ENCODE data around the gene PLXNA4. TPM values are rescaled to one million over a fixed set of nuclear protein-coding genes. Genes with fewer than 3 reads are reported as not detected.

Gene PLXNA4
- total RNA-seq, 2 experiments from 2014 or later, result 0.75 to 0.85 TPM

GRCh38 chr7:132221356-132221755 is 354.9 kb downstream of the PLXNA4 start:
- ChIA-PET POLR2A (no interaction called here), CTCF (no interaction called here)
- Mint-ChIP-seq H3K9me3 (no peaks in the 10 kb centered on the region), H3K4me1 (ENCODE audit: low read depth) (no peaks in the 10 kb centered on the region), H3K27me3 (no peaks in the 10 kb centered on the region), H3K27ac (no peak overlapping the region), H3K4me3 (no peak overlapping the region), H3K36me3 (ENCODE audit: low read depth) (no peaks in the 10 kb centered on the region)
- H3K27ac ChIP-seq (ENCODE audit: low read depth in 1 of 2, low read length in 2 of 2), result no peak overlapping the region
- no peak overlapping the region for H3K4me3 ChIP-seq (ENCODE audit: low read length)
- H3K9me3 ChIP-seq (ENCODE audit: control insufficient read depth in 1 of 2, insufficient read depth in 1 of 2, low read length in 2 of 2), result peaks cover 0 to 6% of the 10 kb centered on the region in 2 experiments
- intact Hi-C loops (cut with DNase I, micrococcal nuclease), result no loop called here
- H3K36me3 ChIP-seq (ENCODE audit: insufficient read depth, low read length), result no peaks in the 10 kb centered on the region
- no peak for TF ChIP-seq CTCF (IDR thresholded peaks at IDR 0.05)
- ATAC-seq (ENCODE audit: poor library complexity) (no peak), DNase-seq (no peak)
- no peaks in the 10 kb centered on the region for H3K27me3 ChIP-seq (ENCODE audit: control insufficient read depth in 1 of 2, insufficient read depth in 2 of 2, low read length in 2 of 2)
- no peaks in the 10 kb centered on the region for H3K4me1 ChIP-seq (ENCODE audit: insufficient read depth, low read length)

GRCh38 chr7:132220060-132220459 is 356.2 kb downstream of the PLXNA4 start:
- POLR2A ChIA-PET, result no interaction called here
- intact Hi-C loops (cut with DNase I, micrococcal nuclease), result no loop called here
- Histone ChIP-seq H3K9me3 (ENCODE audit: control insufficient read depth in 1 of 2, insufficient read depth in 1 of 2, low read length in 2 of 2) (peaks cover 0 to 6% of the 10 kb centered on the region in 2 experiments), H3K4me3 (ENCODE audit: low read length) (no peak overlapping the region), H3K27me3 (ENCODE audit: control insufficient read depth in 1 of 2, insufficient read depth in 2 of 2, low read length in 2 of 2) (no peaks in the 10 kb centered on the region), H3K4me1 (ENCODE audit: insufficient read depth, low read length) (no peaks in the 10 kb centered on the region), H3K27ac (ENCODE audit: low read depth in 1 of 2, low read length in 2 of 2) (no peak overlapping the region), H3K36me3 (ENCODE audit: insufficient read depth, low read length) (no peaks in the 10 kb centered on the region)
- Mint-ChIP-seq H3K36me3 (ENCODE audit: low read depth) (no peaks in the 10 kb centered on the region), H3K27me3 (peaks cover under 1% of the 10 kb centered on the region), H3K27ac (no peak overlapping the region), H3K9me3 (no peaks in the 10 kb centered on the region), H3K4me3 (no peak overlapping the region), H3K4me1 (ENCODE audit: low read depth) (no peaks in the 10 kb centered on the region)
- DNase-seq (no peak), ATAC-seq (ENCODE audit: poor library complexity) (no peak)
- CTCF ChIA-PET, result no interaction called here
- no peak for TF ChIP-seq CTCF (IDR thresholded peaks at IDR 0.05)

GRCh38 chr7:132218876-132219275 is 357.4 kb downstream of the PLXNA4 start:
- Histone ChIP-seq H3K27ac (ENCODE audit: low read depth in 1 of 2, low read length in 2 of 2) (no peak overlapping the region), H3K4me3 (ENCODE audit: low read length) (no peak overlapping the region), H3K36me3 (ENCODE audit: insufficient read depth, low read length) (no peaks in the 10 kb centered on the region), H3K27me3 (ENCODE audit: control insufficient read depth in 1 of 2, insufficient read depth in 2 of 2, low read length in 2 of 2) (no peaks in the 10 kb centered on the region), H3K4me1 (ENCODE audit: insufficient read depth, low read length) (no peaks in the 10 kb centered on the region), H3K9me3 (ENCODE audit: control insufficient read depth in 1 of 2, insufficient read depth in 1 of 2, low read length in 2 of 2) (peaks cover 0 to 9% of the 10 kb centered on the region in 2 experiments)
- CTCF ChIA-PET, result no interaction called here
- Mint-ChIP-seq H3K27me3 (peaks cover 8% of the 10 kb centered on the region), H3K36me3 (ENCODE audit: low read depth) (no peaks in the 10 kb centered on the region), H3K4me1 (ENCODE audit: low read depth) (no peaks in the 10 kb centered on the region), H3K9me3 (no peaks in the 10 kb centered on the region), H3K27ac (no peak overlapping the region), H3K4me3 (no peak overlapping the region)
- DNase-seq, result no peak
- ATAC-seq (ENCODE audit: poor library complexity), result no peak
- intact Hi-C loops (cut with DNase I, micrococcal nuclease), result no loop called here
- TF ChIP-seq CTCF (IDR thresholded peaks at IDR 0.05), result no peak
- POLR2A ChIA-PET, result no interaction called here

Data from CD4-positive, alpha-beta T cell (primary cell).